Naive thymus-derived CD8-positive, alpha-beta T cell (primary cell): Measurements from ENCODE around the gene INPP5A. TPM values are rescaled to one million over a fixed set of nuclear protein-coding genes. Genes with fewer than 3 reads are reported as not detected.

Experiments used
- ATAC-seq, 2 donors: fragments of 150-1000 bp; cut with Tn5 transposase in 1 of 2; sonication (Bioruptor Pico), chemical (Tn5 transposase) in 1 of 2; 1 replicate in 1 of 2; 2 replicates in 1 of 2; pipeline ENCODE4 v1.10.0; 2021; ENCODE audit warnings: mild to moderate bottlenecking in 2 of 2, moderate library complexity in 2 of 2
- POLR2A ChIA-PET: fragments of 350-600 bp; sonication (Branson Sonifier 250); formaldehyde crosslinking; loops from one replicate; lab custom pipeline; 2021; ENCODE audit warnings: antibody characterized with exemption; lab: Charles Lee
- DNase-seq, 10 donors: peaks; one replicate each; pipeline versions ENCODE4 v3.0.0 to v3.0.0-alpha.2; 2020 to 2022
- H3K27ac Mint-ChIP-seq, 10 donors: one replicate each; pipeline ENCODE4 v1.8.0; 2020 to 2022; ENCODE audit warnings: mild to moderate bottlenecking in 10 of 10, mixed read lengths in 10 of 10, moderate library complexity in 4 of 10, inconsistent platforms in 1 of 10
- H3K27me3 Mint-ChIP-seq, 5 donors: one replicate each; pipeline ENCODE4 v1.8.0; 2021 to 2022; ENCODE audit warnings: mixed read lengths in 5 of 5
- H3K36me3 Mint-ChIP-seq, 3 donors: one replicate each; pipeline ENCODE4 v1.8.0; 2020 to 2022; ENCODE audit warnings: mixed read lengths in 3 of 3, mild to moderate bottlenecking in 2 of 3, inconsistent platforms in 1 of 3
- H3K4me1 Mint-ChIP-seq, 4 donors: one replicate each; pipeline ENCODE4 v1.8.0; 2021 to 2022; ENCODE audit warnings: mixed read lengths in 4 of 4
- H3K4me3 Mint-ChIP-seq, 10 donors: one replicate each; pipeline ENCODE4 v1.8.0; 2020 to 2022; ENCODE audit warnings: mild to moderate bottlenecking in 10 of 10, mixed read lengths in 10 of 10, moderate library complexity in 6 of 10, inconsistent platforms in 1 of 10
- H3K9me3 Mint-ChIP-seq, 9 donors: one replicate each; pipeline ENCODE4 v1.8.0; 2020 to 2022; ENCODE audit warnings: mixed read lengths in 9 of 9, mild to moderate bottlenecking in 3 of 9, inconsistent platforms in 1 of 9, moderate library complexity in 1 of 9
- polyA plus RNA-seq, 3 donors: library from polyadenylated mRNA; unstranded; fragments of 300-500 nt; fragmentation: Illumina TruSeq; gene quantifications; one replicate each; pipeline ENCODE4 v1.2.3, GENCODE V29; 2021
- total RNA-seq, 8 experiments: library from RNA in 2 of 8; stranded (reverse) in 2 of 8; gene quantifications; one replicate each; pipeline ENCODE4 v1.2.3 and lab custom pipeline; 2021 to 2026

INPP5A gene
- total and polyA plus RNA-seq, 5 experiments from 2014 or later, result 0.51 to 33.7 (median 3.9) TPM

- Mint-ChIP-seq H3K9me3 (no peaks in the 10 kb centered on the region), H3K27me3 (no peaks in the 10 kb centered on the region), H3K27ac (peak overlapping the region in 1 of 10 donors; percentile 29), H3K4me1 (peaks cover 0 to 6% (median 3%) of the 10 kb centered on the region in 4 donors), H3K4me3 (no peak overlapping the region), H3K36me3 (peaks cover 8 to 46% (median 16%) of the 10 kb centered on the region in 3 donors)
- ATAC-seq, result no peak
- DNase-seq, result peak in 1 of 10 donors; percentile 35
- POLR2A ChIA-PET, result no interaction called here
These were observed 124.8 kb downstream of the INPP5A start for GRCh38 chr10:132662186-132662920.

DNA sequence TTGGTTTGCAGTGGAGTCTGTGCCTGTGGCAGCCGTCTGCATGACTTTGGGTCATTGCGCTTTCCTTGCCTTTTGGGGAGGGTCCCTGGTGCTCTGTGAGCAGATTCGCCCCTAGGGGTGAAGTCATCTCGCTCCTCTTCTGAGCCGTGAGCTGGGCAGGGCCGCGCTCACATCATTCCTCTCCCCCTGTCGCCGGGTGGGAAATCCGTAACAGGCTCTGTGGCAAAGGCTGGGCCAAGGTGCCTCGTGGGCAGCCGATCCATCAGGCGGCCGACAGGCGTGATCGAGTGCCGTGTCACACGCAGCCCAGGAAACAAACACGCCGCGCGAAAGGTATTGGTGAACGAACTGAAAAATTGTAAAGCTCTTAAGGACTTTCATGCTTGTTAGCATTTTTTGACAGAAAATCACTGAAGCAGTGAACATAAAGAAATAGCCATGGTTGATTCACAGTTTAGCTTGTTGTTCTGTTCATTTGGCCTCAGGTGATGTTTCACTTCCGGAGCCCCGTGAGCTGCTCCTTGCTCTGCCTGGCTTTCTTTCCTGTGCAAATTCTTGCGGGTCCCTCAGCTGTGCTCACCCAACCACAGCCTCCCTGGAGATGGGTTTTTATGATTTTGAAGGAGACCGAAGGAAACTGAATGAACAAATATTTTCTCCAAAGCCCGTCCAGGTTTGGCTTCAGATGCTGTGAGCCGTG is 126.2 kb downstream of the INPP5A start:
- Mint-ChIP-seq H3K27me3 (no peaks in the 10 kb centered on the region), H3K36me3 (peaks cover 8 to 40% (median 17%) of the 10 kb centered on the region in 3 donors), H3K4me1 (peaks cover 0 to 9% (median 3%) of the 10 kb centered on the region in 4 donors), H3K4me3 (no peak overlapping the region), H3K9me3 (no peaks in the 10 kb centered on the region), H3K27ac (peak overlapping the region in 1 of 10 donors; percentile 38)
- POLR2A ChIA-PET, result no interaction called here
- DNase-seq (peak in 1 of 10 donors; percentile 14), ATAC-seq (no peak)

GRCh38 chr10:132664407-132664806 is 126.8 kb downstream of the INPP5A start:
- Mint-ChIP-seq H3K27ac (no peak overlapping the region), H3K9me3 (no peaks in the 10 kb centered on the region), H3K4me1 (peaks cover 0 to 9% (median 3%) of the 10 kb centered on the region in 4 donors), H3K27me3 (no peaks in the 10 kb centered on the region), H3K36me3 (peaks cover 8 to 39% (median 17%) of the 10 kb centered on the region in 3 donors), H3K4me3 (no peak overlapping the region)
- DNase-seq (no peak), ATAC-seq (no peak)
- POLR2A ChIA-PET, result no interaction called here

GRCh38 chr10:132664883-132665282 is 127.3 kb downstream of the INPP5A start:
- Mint-ChIP-seq H3K27ac (no peak overlapping the region), H3K9me3 (no peaks in the 10 kb centered on the region), H3K4me1 (peaks cover 0 to 9% (median 4%) of the 10 kb centered on the region in 4 donors), H3K4me3 (no peak overlapping the region), H3K27me3 (no peaks in the 10 kb centered on the region), H3K36me3 (peaks cover 7 to 37% (median 16%) of the 10 kb centered on the region in 3 donors)
- DNase-seq (peak in 1 of 10 donors; percentile 46), ATAC-seq (no peak)
- POLR2A ChIA-PET, result no interaction called here

DNA sequence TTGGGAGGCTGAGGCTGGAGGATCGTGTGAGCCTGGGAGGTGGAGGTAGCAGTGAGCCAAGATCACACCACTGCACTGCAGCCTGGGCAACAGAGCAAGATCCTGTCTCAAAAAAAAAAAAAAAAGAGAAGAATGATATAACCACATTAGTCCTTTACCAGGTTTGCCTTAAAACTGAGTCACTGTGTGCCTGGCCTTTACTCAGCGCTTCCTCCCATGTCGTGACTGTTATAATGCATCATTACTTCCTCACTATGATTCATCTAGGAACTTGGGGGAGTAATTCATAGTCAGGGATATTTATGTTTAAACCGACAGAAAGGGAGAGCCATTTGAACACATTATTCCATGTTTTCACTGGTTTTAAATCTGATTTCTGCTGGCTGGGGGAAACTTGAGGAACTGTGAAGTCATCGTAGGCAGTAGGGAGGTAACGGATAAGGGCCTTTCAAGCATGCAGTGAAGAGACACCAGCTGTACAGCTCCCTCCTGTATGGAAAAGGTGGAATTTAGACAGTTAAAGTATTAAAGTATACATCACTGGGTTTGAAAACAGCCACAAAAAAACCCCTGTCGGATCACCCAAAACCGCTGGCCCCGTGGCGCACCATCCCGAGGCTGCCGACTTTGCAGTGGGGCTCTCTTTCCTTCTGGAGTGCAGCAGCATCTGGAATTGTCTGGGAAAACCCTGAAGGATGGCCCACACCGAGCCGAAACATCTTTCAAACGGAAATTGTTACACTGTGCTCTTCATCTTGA is 128.5 kb downstream of the INPP5A start:
- Mint-ChIP-seq H3K4me1 (peaks cover 0 to 6% (median 3%) of the 10 kb centered on the region in 4 donors), H3K27me3 (no peaks in the 10 kb centered on the region), H3K9me3 (no peaks in the 10 kb centered on the region), H3K27ac (peak overlapping the region in 1 of 10 donors; percentile 73), H3K4me3 (no peak overlapping the region), H3K36me3 (peaks cover 0 to 25% (median 5%) of the 10 kb centered on the region in 3 donors)
- peak in 1 of 10 donors; percentile 28 for DNase-seq
- POLR2A ChIA-PET, result no interaction called here
- no peak for ATAC-seq

DNA sequence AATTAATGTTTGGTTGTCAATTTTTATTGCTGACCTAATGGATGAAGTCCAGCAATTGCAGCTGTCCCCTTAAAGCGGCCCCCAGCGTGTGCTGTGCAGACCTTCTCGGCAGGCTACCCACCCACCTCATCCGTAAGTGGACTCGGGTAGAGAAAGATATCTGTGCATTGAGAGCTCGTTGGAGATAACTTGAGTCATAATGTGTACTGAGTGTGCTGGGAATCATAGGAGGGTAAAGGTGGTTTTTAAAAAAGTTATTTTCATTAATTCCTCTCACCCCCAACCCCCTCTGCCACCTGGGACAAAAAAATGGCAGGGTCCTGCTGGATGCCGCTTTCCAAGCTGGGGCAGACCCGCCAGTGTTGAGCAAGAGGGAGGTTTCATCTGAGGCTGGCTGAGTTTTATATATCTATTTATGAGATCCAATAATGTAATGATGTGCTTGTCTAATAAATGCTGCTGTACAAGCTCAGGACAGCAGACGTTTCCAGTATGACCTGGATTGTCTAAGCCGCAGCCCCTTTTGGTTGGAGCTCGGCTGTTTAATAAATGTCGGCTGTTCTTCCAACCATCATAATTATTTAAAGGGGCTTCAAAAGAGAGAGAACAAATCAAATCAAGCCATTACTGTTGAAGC is 129.2 kb downstream of the INPP5A start:
- Mint-ChIP-seq H3K4me1 (peaks cover 0 to 8% (median 5%) of the 10 kb centered on the region in 4 donors), H3K4me3 (no peak overlapping the region), H3K36me3 (peaks cover 0 to 20% (median 3%) of the 10 kb centered on the region in 3 donors), H3K27me3 (no peaks in the 10 kb centered on the region), H3K27ac (peak overlapping the region in 1 of 10 donors; percentile 73), H3K9me3 (no peaks in the 10 kb centered on the region)
- DNase-seq, result peak in 1 of 10 donors; percentile 7
- ATAC-seq, result no peak
- POLR2A ChIA-PET, result no interaction called here

- Mint-ChIP-seq H3K4me3 (no peak overlapping the region), H3K4me1 (peaks cover 0 to 7% (median 5%) of the 10 kb centered on the region in 4 donors), H3K27ac (no peak overlapping the region), H3K9me3 (no peaks in the 10 kb centered on the region), H3K27me3 (no peaks in the 10 kb centered on the region), H3K36me3 (peaks cover 0 to 15% (median 3%) of the 10 kb centered on the region in 3 donors)
- peak in 1 of 10 donors; percentile 8 for DNase-seq
- POLR2A ChIA-PET, result no interaction called here
- ATAC-seq, result no peak
These were observed 129.9 kb downstream of the INPP5A start for GRCh38 chr10:132667342-132668047.

DNA sequence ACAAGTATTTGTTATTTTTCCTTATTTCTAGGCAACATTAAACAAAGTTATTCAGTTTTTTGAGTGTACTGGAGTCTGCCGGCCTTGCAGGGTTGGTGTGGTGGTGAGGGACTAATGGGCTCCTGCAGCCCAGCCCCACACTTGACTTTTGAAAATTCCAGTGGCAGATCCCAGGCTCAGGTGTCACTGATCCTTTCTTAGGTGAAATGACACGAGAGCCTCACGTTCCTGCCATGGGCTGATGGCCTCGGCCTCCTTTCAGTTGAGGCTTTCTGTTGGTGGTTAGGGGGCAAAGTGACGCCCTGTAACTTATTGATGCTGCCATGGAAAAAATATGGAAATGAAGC is 130.4 kb downstream of the INPP5A start:
- Mint-ChIP-seq H3K4me1 (peaks cover 0 to 10% (median 5%) of the 10 kb centered on the region in 4 donors), H3K27ac (no peak overlapping the region), H3K36me3 (peaks cover 0 to 20% (median 3%) of the 10 kb centered on the region in 3 donors), H3K9me3 (no peaks in the 10 kb centered on the region), H3K4me3 (no peak overlapping the region), H3K27me3 (no peaks in the 10 kb centered on the region)
- POLR2A ChIA-PET, result no interaction called here
- ATAC-seq (no peak), DNase-seq (peak in 1 of 10 donors; percentile 31)

DNA sequence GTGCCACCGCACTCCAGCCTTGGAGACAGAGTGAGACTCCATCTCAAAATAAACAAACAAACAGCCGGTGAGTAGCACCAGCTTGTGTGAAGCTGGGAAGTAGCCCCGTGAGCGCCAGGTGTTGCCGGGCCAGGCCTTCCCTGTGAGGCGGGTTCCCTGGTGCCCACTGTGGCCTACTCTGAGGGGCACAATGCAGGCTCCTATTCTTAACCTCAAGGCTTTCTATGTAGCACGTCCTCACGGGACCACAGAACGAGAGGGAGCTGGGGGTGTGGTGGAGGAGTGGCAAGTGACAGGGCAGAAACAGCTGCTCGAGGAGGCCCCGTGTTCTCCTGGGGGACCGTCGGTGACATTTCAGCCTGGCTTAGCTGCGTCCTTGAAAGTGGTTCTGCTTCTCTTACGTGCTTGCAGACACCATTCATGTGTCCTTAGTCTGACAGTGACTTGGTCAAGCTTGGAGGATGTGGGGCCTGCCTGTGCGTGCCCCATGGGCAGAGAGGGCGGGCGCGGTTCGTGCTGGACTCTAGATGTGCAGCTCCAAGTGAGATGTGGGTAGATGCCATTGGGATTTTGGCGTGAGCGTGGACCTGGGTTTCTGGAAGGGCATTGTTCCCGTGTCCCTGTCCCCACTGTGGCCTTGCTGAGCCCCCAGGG is 131.7 kb downstream of the INPP5A start:
- no peak overlapping the region for H3K4me3 Mint-ChIP-seq
- H3K27me3 Mint-ChIP-seq, result no peaks in the 10 kb centered on the region
- H3K27ac Mint-ChIP-seq, result no peak overlapping the region
- ATAC-seq (no peak), DNase-seq (peak in 1 of 10 donors; percentile 44)
- POLR2A ChIA-PET, result interaction anchor here (0.6 kb wide), 1 partner anchor 268 kb away, joined by 3 read pairs; no protein-coding TSS in a partner anchor
- peaks cover 0 to 22% (median 3%) of the 10 kb centered on the region in 3 donors for H3K36me3 Mint-ChIP-seq
- H3K4me1 Mint-ChIP-seq, result peaks cover 0 to 10% (median 5%) of the 10 kb centered on the region in 4 donors
- no peaks in the 10 kb centered on the region for H3K9me3 Mint-ChIP-seq

DNA sequence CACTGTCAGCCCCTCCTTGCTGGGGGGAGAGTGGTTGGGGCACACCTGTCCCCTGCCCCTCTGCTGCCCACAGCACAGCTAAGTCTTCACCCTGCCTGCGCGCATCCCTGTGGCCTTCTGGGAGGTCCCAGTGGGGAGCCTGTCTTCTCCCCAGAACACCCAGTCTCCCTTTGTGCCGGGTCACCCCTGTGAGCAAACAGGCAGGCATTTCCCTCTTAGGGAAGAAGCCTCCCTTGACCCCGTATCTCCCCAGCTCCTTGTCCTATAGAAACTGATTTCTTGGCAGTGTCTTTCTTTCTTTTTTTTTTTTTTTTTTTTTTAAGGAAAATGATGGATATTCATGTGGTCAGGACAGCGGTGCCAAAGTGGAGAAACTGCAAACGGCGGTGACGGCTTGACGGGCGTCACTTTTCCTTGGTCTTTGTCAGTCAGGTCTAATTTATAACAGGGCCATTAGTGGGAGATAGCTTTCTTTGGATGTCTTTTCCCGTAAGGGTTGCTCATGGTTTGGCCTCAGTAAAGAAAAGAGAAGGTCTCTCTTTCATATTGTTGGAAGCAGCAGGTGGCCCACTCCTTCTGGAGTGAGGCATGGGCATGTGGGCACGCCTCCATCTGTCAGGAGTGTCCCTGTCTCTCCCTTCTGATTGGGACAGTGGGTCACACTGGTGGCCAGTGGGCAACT is 133.1 kb downstream of the INPP5A start:
- Mint-ChIP-seq H3K36me3 (peaks cover 0 to 24% (median 3%) of the 10 kb centered on the region in 3 donors), H3K27ac (no peak overlapping the region), H3K4me3 (no peak overlapping the region), H3K9me3 (no peaks in the 10 kb centered on the region), H3K27me3 (no peaks in the 10 kb centered on the region), H3K4me1 (peaks cover 0 to 15% (median 8%) of the 10 kb centered on the region in 4 donors)
- DNase-seq (peak in 1 of 10 donors; percentile 32), ATAC-seq (no peak)
- POLR2A ChIA-PET, result no interaction called here
